H4 (cell line): ENCODE measurements around the gene ZBTB49. TPM values are rescaled to one million over a fixed set of nuclear protein-coding genes. Genes with fewer than 3 reads are reported as not detected.
"Not testable (repeated sequence)": the region's sequence is repeated elsewhere in the genome, so short reads cannot be mapped to it uniquely, and the experiment has no call there.

Experiments
- DNase-seq: peaks from one replicate; pipeline ENCODE4 v3.0.0-alpha.2; 2015; ENCODE audit warnings: low spot score
- total RNA-seq: library from RNA; depleted of rRNA; stranded (reverse); fragments of >200 nt; shearing (Covaris generic); gene quantifications from 2 replicates; pipeline ENCODE4 v1.2.3, GENCODE V29; 2014; rRNA removed

ZBTB49 gene, protein sequence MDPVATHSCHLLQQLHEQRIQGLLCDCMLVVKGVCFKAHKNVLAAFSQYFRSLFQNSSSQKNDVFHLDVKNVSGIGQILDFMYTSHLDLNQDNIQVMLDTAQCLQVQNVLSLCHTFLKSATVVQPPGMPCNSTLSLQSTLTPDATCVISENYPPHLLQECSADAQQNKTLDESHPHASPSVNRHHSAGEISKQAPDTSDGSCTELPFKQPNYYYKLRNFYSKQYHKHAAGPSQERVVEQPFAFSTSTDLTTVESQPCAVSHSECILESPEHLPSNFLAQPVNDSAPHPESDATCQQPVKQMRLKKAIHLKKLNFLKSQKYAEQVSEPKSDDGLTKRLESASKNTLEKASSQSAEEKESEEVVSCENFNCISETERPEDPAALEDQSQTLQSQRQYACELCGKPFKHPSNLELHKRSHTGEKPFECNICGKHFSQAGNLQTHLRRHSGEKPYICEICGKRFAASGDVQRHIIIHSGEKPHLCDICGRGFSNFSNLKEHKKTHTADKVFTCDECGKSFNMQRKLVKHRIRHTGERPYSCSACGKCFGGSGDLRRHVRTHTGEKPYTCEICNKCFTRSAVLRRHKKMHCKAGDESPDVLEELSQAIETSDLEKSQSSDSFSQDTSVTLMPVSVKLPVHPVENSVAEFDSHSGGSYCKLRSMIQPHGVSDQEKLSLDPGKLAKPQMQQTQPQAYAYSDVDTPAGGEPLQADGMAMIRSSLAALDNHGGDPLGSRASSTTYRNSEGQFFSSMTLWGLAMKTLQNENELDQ
- total RNA-seq = 4.6 and 5.5 TPM in 2 replicates

DNA sequence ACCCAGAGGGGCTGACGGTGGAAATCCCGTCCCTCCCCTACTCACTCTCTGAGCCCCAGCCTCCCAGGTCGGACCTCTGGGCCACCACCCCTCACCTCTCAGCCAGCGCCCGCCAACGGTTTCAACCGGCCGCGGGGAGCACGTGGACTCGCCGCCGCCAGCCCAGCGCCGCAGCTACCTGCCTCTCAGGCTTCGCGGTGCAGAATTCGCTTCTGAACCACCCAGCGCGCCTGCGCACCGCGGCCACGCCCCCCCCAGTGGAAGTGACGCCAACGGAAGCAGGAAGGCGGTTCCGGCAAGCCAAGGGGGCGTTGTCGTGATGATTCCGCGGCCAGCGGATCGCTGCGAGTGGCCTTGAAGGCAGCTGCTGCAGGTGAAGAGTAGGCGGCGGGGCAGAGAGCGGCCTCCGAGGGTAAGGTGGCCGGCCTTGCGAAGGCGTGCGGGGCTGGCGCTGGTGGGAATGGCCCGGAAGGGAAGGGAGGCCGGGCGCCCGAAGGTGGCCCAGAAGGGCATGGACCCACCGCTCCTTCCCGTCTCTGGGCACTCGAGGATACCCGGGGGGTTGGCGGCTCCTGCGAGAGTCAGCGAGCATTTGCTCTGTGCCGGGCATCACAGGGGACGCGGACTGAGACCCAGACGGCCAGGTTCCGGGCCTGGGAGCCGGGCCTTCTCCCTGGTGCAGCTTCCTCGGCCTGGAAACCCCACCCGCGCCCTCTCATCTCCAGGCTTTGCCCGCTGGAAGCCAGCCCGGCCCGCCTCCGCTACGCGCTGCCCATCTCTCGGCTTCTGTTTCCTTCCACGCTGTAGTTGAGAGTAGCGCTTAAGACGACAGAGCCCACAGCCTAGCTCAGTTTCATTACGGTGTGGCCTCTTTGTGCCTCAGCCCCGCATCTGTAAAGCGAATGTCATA, at the start of gene ZBTB49, which contains the start of gene LYAR:
ZBTB49 (plus strand) TSS at position 311 of the 910 bp plus-strand sequence. CDS start 9,695 bp downstream, outside the sequence.
LYAR (minus strand) TSS at position 214 of the 910 bp plus-strand sequence. CDS start 6,412 bp downstream, outside the sequence.
- DNase-seq = peak; percentile 92

DNA sequence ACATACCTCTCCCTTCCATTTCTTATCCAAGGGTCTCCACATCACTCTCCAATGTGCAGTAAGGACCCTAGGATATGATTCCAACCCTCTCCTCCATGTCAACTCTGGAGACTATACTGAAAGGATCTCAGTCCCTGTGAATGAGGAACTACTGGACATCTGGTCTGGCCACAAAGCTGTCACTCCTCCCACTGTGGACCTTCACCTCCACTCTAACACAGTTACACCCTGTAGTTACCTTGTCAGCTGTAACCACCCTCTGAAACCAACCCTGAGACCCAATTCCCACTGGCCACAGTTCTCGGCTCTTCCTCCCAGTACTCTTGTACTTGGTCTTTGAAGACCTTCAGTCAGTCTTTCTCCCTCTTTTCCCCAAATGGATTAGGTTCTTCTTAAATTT, 44.9 kb upstream of the ZBTB49 start:
- DNase-seq = no peak

DNA sequence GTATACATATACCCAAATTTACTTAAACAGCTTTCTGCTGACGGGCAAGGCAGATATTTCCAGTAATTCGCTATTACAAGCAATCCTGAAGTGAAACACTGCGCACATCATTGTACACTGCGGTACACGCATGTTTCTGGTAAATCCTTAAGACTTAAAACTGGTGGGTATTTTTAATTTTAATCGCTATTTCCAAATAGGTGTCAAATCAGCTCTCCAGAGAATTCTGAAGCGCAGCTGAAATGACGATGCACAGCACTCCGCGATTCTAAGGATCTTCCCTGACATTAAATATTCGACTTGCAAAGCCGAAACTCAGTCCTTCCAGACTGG, 42.4 kb upstream of the ZBTB49 start:
- no peak for DNase-seq

DNA sequence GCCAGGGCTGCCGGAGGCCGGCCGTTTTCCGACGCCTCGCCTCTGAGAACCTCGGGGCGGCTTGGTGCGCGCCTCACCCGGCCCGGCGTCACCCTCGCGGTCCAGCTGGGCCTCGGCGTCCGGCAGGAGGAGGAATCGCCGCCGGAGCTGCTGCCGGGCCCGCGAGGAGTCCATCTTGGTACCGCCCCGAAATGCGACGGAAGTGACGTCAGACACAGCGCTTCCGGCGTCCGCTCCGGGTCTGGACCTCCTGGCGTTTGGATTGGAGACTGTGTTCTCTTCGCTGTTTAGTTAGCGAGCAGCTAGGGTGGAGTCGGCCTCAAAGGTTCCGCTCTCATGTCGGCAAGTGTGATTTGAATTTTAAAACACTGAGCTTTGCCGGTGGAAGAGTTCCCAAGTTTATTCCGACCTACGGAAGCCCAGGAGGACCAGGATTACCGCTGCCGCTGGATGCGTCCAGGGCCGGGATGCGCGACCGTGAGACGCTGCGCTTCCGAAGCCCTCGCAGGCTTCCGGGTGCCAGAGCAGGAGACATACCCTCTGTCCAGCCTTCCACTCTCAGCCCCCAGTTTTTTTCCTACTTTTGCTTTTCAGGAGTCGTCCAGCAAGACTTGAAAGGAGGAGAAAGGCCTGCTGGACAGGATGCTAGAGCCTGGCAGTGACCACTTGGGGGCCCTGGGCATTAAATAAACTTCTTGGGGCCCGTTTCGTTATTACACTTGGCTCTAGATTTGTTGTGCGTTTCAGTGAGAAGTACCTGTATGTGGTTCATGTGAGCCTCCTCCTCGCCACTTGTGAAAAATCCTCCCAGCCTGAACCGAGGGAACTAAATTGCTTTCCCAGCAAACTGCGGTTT, 41.8 kb upstream of the ZBTB49 start, which contains the start of gene TMEM128:
TMEM128 (minus strand) TSS at position 195 of the 856 bp plus-strand sequence; CDS start at position 174, 21 bp downstream.
- peak; percentile 95 for DNase-seq

DNA sequence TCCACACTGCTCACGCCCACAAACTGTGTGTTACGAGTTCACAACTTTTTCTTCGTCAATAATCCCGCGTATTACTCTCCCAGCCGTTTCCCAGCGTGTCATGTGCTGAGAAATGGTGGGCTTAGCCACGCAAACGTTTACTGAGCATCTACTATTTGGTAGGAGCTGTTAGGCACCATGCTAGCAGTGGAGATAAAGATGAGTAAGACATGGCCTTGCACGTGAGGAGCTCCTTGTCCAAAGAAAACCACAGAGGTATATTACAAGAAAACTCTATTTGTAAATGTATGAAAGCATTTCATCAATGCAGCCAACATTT, 41.2 kb upstream of the ZBTB49 start:
- no peak for DNase-seq

DNA sequence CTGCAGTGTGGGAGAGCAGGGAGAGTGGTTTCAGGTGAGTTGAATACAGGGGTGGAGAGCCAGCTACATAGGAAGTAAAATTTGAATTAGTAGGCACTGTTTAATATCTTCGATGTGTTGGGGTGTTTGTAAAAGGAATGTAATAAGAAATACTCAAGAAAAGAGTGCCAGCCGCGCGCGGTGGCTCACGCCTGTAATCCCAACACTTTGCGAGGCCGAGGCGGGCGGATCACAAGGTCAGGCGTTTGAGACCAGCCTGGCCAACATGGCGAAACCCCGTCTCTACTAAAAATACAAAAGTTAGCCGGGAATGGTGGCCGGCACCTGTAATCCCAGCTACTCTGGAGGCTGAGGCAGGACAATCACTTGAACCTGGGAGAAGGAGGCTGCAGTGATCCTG, 40.7 kb upstream of the ZBTB49 start:
- not testable (repeated sequence) for DNase-seq

DNA sequence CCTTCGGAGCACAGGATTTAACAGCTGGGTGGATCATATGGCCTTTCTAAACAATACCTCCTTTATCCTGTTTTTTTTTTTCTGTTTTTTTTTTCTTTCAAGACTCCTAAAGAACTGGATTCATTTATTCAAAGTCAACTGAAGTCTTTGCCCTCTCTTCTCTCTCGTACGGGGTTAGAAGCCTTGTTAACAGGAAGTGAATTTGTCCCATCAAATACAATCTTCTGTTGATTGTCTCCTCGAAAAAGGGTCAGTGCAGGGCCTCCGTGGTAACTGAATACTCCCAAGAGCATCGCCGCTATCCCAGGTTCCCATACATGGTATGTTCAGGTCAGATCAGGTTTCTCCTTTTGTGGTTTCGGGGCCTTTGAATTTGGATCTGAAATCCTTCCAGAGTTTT, 40.2 kb upstream of the ZBTB49 start:
- no peak for DNase-seq

DNA sequence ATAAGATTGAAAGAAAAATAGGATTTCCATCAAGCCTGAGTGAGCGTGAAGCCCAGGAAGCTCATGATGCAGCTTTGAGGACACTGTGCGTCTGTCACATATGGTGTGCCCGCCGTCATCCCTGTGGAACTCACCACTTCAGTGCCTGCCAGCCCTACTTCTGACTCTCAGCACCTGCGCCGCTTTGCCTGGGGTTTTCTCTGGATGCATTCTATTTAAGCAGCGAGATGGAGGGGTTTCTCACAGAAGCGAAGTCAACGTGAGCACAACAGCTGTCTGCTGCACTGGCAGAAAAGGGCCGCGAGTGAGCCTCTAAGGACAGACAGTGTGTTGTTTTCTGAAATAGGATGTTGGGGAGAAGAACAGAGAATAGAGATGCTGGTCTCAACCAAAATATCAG, 35.9 kb upstream of the ZBTB49 start:
- no peak for DNase-seq

DNA sequence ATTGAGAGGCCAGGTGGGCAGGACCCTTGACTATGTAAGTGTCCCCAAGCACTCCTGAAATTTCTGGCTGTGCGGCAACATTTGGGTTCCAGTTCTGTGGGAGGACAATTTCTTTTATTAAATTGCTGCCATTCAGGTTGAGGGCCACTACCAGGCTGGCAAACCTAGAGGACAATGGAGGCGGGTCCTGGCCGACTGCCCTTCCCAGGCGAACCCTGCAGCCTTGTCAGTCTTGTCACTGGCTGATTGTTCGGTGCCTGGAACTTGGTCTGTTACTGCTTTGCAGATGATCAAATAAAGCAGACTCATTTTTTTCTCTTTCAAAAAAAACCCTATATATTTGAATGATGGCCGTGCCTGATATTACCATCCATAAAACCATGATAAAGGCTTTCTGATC, 35.4 kb upstream of the ZBTB49 start:
- DNase-seq = no peak

DNA sequence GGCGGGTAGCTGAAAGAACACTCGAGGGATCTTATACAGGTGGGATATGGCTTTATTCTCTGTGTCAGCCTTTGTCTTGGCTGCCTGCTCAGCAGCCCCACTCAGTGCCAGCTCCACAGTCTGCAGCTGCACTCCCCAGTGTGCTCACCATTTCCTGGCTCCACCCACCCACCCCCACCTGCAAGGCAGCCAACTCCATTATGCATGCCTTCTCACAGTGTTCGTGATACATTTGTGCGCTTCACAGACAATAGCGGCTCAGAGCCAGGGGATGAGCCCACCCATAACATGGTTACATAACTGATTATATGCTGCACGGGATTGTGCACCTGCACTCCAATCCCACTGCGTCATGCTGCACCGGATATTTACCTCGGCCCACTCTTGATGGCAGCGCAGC, 33.3 kb upstream of the ZBTB49 start:
- no peak for DNase-seq

DNA sequence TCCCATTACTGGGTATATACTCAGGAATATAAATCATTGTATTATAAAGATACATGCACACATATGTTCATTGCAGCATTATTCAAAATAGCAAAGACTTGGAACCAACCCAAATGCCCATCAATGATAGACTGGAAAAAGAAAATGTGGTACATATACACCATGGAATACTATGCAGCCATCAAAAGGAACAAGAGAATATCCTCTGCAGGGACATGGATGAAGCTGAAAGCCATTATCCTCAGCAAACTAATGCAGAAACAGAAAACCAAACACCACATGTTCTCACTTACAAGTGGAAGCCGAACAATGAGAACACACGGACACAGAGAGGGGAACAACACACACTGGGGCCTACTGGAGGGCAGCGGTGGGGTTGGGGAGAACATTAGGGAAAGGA, 32.3 kb upstream of the ZBTB49 start:
- DNase-seq = not testable (repeated sequence)

DNA sequence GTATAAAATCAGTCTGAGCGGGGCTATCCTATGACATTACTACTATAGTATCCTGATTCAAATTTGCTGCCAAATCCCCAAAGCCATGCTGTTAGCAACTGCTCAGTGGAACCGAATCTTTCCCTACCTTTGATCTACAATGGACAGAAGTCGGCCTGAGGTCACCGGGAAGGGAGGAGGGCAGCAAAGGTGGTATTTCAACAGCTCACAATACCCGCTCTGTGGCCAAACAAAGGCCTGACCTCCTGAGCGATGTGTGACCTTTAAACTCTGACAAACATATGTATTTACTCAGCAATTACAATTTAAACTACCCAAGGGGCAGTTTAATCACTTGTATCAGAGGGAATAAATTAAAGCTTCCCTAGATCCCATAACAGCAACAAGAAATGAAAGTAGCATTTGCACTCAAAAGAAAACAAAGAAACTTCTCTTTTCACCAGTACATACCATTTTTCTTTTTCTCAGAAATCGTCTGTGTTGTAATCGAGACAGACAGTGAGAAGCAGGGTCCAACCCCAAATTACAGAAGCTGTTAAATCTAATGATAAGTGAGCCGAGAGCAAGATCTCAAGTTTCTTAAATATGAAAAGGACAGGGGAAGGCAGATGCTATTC, 30.5 kb upstream of the ZBTB49 start:
- no peak for DNase-seq

DNA sequence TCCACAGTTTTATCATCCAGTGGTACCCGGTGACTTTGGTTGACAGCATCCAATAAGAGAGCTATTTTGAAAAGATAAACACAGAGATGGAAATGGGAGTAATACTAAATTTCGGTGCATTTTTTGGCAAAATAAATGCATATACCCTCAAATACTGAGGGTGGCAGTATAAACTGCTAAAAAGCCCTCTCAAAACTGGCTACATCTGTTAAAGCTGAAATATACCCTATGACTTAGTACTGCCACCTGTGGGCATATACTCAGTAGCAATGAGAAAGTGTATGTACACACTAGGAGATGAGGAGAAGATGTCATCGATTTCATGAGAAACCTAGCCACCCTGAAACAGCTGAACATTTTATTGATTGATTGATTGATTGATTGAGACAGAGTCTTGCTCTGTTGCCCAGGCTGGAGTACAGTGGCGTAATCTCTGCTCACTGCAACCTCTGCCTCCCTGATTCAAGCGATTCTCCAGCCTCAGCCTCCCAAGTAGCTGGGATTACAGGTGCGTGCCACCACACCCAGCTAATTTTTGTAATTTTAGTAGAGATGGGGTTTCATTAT, 29.8 kb upstream of the ZBTB49 start:
- peak; percentile 75 for DNase-seq

DNA sequence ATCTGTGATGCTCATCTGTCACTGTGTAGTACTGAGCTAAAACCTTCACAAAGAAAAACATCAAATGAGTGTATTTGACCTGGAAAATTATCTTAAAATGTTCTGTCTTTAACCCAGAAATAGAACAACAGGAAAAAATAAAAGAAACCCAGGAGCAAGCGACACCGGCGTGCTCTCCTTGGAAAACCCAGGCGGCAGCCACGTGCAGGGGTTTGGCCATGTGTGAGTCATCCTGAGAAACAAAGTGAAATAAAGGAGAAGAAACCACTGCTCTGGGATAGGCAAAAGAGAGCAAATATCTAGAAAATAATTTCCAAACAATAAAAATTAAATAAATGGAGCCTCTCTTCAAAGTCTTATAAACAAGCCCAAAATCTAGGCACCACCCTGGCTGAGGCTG, 22.1 kb upstream of the ZBTB49 start:
- DNase-seq = no peak

DNA sequence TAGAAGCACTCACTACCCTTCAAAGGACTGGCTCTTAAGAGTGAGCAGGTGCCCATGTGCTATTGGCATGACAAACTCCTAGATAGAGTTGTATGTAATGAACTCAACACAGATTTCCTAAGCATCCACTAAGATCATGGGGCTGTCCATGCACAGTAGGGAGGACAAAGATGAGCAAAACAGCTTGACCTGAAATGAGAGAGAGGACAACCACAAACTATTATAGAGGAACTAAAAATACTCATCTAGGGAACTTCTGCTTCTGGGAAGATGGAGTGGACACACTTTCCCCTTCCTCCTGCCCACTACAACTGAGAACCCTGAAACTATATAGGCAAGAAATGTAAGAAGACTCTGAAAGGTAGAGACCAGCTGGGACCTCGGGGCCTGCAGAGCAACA, 21.3 kb upstream of the ZBTB49 start:
- no peak for DNase-seq

DNA sequence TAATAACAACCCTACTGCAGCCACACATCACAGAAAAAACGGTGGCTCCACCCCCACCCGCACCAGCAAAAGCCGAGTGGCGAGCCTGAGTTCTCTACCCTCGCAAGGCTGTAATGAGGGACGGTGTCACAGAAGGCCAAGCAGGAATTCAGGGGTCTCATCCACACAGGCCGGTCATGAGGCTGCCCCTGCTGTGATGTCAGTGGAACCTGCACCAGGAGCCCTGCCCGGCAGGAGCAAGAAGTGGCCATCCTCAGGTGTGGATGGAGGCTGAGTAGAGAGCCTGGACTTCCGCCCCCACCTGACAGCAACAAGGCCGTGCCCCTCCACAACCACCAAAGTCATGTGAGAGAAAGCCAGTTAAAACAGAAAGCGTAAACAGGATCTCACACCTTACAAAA, 20.7 kb upstream of the ZBTB49 start:
- no peak for DNase-seq

DNA sequence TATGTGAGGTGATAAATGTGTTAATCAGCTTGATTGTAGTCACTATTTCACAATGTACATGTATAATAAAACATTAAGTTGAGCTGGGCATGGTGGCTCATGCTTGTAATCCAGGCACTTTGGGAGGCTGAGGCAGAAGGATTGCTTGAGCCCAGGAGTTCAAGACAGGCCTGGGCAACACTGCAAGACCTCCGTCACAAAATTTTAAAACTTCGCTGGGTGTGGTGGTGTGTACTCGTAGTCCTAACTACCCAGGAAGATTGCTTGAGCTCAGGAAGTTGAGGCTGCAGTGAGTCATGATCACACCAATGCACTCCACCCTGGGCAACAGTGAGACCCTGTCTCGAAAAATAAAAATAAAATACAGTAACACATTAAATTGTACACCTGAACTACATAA, 20.2 kb upstream of the ZBTB49 start:
- no peak for DNase-seq

DNA sequence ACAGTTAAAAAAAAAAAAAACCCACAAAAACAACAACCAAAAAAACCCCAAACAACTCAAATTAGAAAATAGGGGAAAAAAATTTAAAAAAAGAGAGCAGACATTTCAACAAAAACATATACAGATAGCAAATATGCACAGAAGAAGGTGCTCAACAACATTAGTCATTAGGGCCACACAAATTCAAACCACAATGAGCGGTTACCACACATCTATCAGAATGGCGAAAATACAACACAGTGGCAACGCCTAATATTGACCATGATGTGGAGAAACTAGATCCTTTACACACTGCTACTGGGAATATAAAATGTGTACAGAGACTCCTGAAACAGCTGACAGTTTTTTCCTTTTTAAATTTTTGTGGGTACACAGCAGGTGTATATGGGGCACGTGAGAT, 19.5 kb upstream of the ZBTB49 start:
- DNase-seq = no peak

DNA sequence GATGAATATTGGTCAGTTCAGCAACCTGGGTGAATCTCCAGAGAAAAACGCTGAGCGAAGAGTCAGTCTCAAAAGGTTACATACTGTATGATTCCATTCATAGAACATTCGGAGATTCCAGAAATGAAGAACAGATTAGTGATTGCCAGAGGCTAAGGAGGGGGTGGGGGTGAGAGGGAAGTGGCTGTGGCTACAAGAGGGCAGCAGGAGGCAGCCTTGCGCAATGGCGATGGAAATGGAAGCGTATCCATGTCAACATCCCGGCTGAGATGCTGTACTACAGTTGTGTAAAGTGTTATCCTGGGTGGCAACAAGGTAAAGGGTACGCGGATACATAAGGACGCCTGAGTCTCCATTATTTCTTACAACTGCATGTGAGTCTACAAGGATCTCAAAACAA, 18.1 kb upstream of the ZBTB49 start:
- no peak for DNase-seq

DNA sequence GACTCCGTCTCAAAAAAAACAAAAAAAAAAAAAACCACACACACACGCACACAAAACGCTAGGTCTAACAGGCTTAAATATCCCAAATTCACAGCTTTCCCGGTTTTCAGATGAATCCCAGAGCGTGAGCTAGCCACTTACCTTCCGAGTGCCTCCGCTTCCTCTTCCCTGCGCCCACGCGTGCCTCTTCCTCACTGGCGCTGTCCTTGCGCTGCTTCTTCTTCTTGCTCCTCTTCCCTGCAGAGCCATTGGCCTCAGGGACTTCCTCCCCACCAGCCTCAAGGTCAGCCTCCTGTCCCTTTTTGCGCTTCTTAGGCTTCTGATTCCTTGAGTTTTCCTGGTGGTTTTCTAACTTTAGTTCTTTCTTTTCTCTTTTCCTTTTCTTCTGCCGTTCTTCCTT, 15.8 kb upstream of the ZBTB49 start:
- no peak for DNase-seq
